GM12878 (cell line): ENCODE data around the gene ISG20L2. TPM values are rescaled to one million over a fixed set of nuclear protein-coding genes. Genes with fewer than 3 reads are reported as not detected.

Experiments used
- ATAC-seq: fragments of 200-7000 bp; cut with Tn5 transposase; 3 replicates; pipeline ENCODE4 v1.9.1; 2020; ENCODE audit warnings: mild to moderate bottlenecking, moderate library complexity
- BruUV-seq: library from RNA; stranded (reverse); fragments of 400-500 nt; replicated peaks from 2 replicates; lab custom pipeline; 2021; lab: Mats Ljungman, UMichigan
- CTCF ChIA-PET: fragments of 300-600 bp; sonication (Branson Sonifier 250); formaldehyde crosslinking; extraction: SDS; loops from one replicate; lab custom pipeline; 2021; ENCODE audit warnings: inconsistent platforms; lab: Yijun Ruan, JAX
- POLR2A ChIA-PET: fragments of 350-600 bp; formaldehyde crosslinking; extraction: SDS; loops from one replicate; lab custom pipeline; 2021; ENCODE audit warnings: inconsistent platforms; lab: Charles Lee
- RAD21 ChIA-PET: fragments of 300-600 bp; sonication (Branson Sonifier 250); formaldehyde crosslinking; loops from one replicate; lab custom pipeline; 2023; ENCODE audit warnings: antibody characterized with exemption; ENCODE audit not compliant: unreplicated experiment; lab: Charles Lee
- SMC1A ChIA-PET: fragments of 300-600 bp; sonication (Branson Sonifier 250); formaldehyde crosslinking; loops from one replicate; lab custom pipeline; 2023; ENCODE audit not compliant: unreplicated experiment, uncharacterized antibody; lab: Charles Lee
- DNase-seq: peaks from one replicate; pipeline ENCODE4 v3.0.0-alpha.2; 2011; ENCODE audit warnings: low read depth, low spot score
- FAIRE-seq: peaks from 3 replicates; lab custom pipeline; 2011; peaks lifted over from hg19 to GRCh38; lab: Jason Lieb, UNC
- H2AFZ ChIP-seq: 2 replicates; pipeline ENCODE4 v1.6.0; 2011; ENCODE audit warnings: low read depth, low read length, control low read depth; ENCODE audit not compliant: control insufficient read depth
- H3K27ac ChIP-seq: 2 replicates; pipeline ENCODE4 v1.5.1; 2011; ENCODE audit warnings: control low read depth; ENCODE audit not compliant: control insufficient read depth, insufficient read depth
- H3K27me3 ChIP-seq, 2 experiments: replicated peaks in 1 of 2; 2 replicates each; pipeline versions ENCODE4 v1.6.0 to v1.6.1; 2011; ENCODE audit warnings: low read length in 1 of 2; ENCODE audit not compliant: control insufficient read depth in 2 of 2, insufficient read depth in 2 of 2
- H3K36me3 ChIP-seq, 2 experiments: 2 replicates each; pipeline ENCODE4 v1.5.1; 2011; ENCODE audit warnings: low read length in 1 of 2; ENCODE audit not compliant: control insufficient read depth in 2 of 2, insufficient read depth in 2 of 2
- H3K4me1 ChIP-seq: 2 replicates; pipeline ENCODE4 v1.6.1; 2011; ENCODE audit warnings: mild to moderate bottlenecking, low read length, moderate library complexity, mixed read lengths; ENCODE audit not compliant: control insufficient read depth, insufficient read depth
- H3K4me2 ChIP-seq: 2 replicates; pipeline ENCODE4 v1.6.0; 2011; ENCODE audit warnings: control low read depth; ENCODE audit not compliant: control insufficient read depth, insufficient read depth
- H3K4me3 ChIP-seq: fragments of 200-600 bp; sonication (generic); 2 replicates; pipeline ENCODE4 v1.5.1; 2016
- H3K79me2 ChIP-seq: 2 replicates; pipeline ENCODE4 v1.6.0; 2011; ENCODE audit warnings: low read length; ENCODE audit not compliant: control insufficient read depth, insufficient read depth
- H3K9ac ChIP-seq: 2 replicates; pipeline ENCODE4 v1.8.0; 2011; ENCODE audit warnings: low read length, control low read depth, mixed read lengths; ENCODE audit not compliant: control insufficient read depth, insufficient read depth
- H3K9me3 ChIP-seq: replicated peaks from 3 replicates; pipeline ENCODE4 v1.5.1; 2011; ENCODE audit warnings: mild to moderate bottlenecking, low read length; ENCODE audit not compliant: control insufficient read depth, insufficient read depth
- H4K20me1 ChIP-seq: 2 replicates; pipeline ENCODE4 v1.6.0; 2011; ENCODE audit not compliant: control insufficient read depth, insufficient read depth
- BACH1 ChIP-seq: fragments of 450-650 bp; IDR thresholded peaks from 2 replicates; pipeline ENCODE4 v1.6.1; 2017; ENCODE audit warnings: mild to moderate bottlenecking, borderline replicate concordance
- BMI1 ChIP-seq: fragments of 450-650 bp; IDR thresholded peaks from 2 replicates; pipeline ENCODE4 v1.6.1; 2016; ENCODE audit warnings: mild to moderate bottlenecking, moderate library complexity, borderline replicate concordance
- BRCA1 ChIP-seq: IDR thresholded peaks from 2 replicates; pipeline ENCODE4 v1.6.1; 2011; ENCODE audit warnings: low read depth, low read length, improper control_type of control experiment
- DPF2 ChIP-seq: fragments of 450-650 bp; IDR thresholded peaks from 2 replicates; pipeline ENCODE4 v1.6.1; 2017; ENCODE audit warnings: mild to moderate bottlenecking
- E2F8 ChIP-seq: fragments of 450-650 bp; IDR thresholded peaks from 2 replicates; pipeline ENCODE4 v1.6.1; 2018; ENCODE audit warnings: mild to moderate bottlenecking, low read depth, moderate library complexity; ENCODE audit not compliant: partially characterized antibody
- FOXM1 ChIP-seq: IDR thresholded peaks from 2 replicates; pipeline ENCODE4 v1.6.1; 2012; ENCODE audit warnings: low read depth, mild to moderate bottlenecking, inconsistent platforms, low read length, moderate library complexity
- GABPA ChIP-seq: IDR thresholded peaks from 2 replicates; pipeline ENCODE4 v1.6.1; 2014; ENCODE audit warnings: antibody characterized with exemption, low read depth, mild to moderate bottlenecking, inconsistent platforms
- MTA2 ChIP-seq: fragments of 450-650 bp; IDR thresholded peaks from 2 replicates; pipeline ENCODE4 v1.6.1; 2016; ENCODE audit warnings: low read depth, mild to moderate bottlenecking, moderate library complexity
- MYB ChIP-seq: fragments of 150-350 bp; IDR thresholded peaks from 2 replicates; pipeline ENCODE4 v1.6.1; 2014; ENCODE audit warnings: mild to moderate bottlenecking, low read depth, low read length, borderline replicate concordance
- POLR2AphosphoS2 ChIP-seq: IDR thresholded peaks from 2 replicates; pipeline ENCODE4 v1.6.1; 2011; ENCODE audit warnings: low read depth, mild to moderate bottlenecking, low read length, improper control_type of control experiment, moderate library complexity
- PRDM15 ChIP-seq: fragments of 450-650 bp; formaldehyde crosslinking; IDR thresholded peaks from 2 replicates; pipeline ENCODE4 v1.4.0; 2020; ENCODE audit warnings: mild to moderate bottlenecking, moderate library complexity
- RAD51 ChIP-seq: fragments of 450-650 bp; IDR thresholded peaks from 2 replicates; pipeline ENCODE4 v1.6.1; 2016; ENCODE audit warnings: moderate library complexity, mild to moderate bottlenecking, inconsistent platforms
- SMAD5 ChIP-seq: IDR thresholded peaks from 2 replicates; pipeline ENCODE4 v1.6.1; 2016; ENCODE audit warnings: antibody characterized with exemption, low read depth
- SP1 ChIP-seq: IDR thresholded peaks from one replicate; pipeline ENCODE4 v1.6.1; 2011; ENCODE audit warnings: low read depth, low read length
- SRF ChIP-seq, 2 experiments: IDR thresholded peaks; 2 replicates each; pipeline ENCODE4 v1.6.1; 2011; ENCODE audit warnings: low read depth in 2 of 2, low read length in 2 of 2, mild to moderate bottlenecking in 1 of 2, moderate library complexity in 1 of 2
- STAT1 ChIP-seq: fragments of 450-650 bp; conservative IDR thresholded peaks from 2 replicates; pipeline ENCODE4 v1.6.1; 2014; ENCODE audit warnings: antibody characterized with exemption, mild to moderate bottlenecking
- TBL1XR1 ChIP-seq: IDR thresholded peaks from 2 replicates; pipeline ENCODE4 v1.6.1; 2012; ENCODE audit warnings: low read depth, low read length, improper control_type of control experiment
- TCF12 ChIP-seq: IDR thresholded peaks from 2 replicates; pipeline ENCODE4 v1.6.1; 2011; ENCODE audit warnings: low read depth, mild to moderate bottlenecking, low read length
- YBX1 ChIP-seq: fragments of 450-650 bp; IDR thresholded peaks from 2 replicates; pipeline ENCODE4 v1.6.1; 2016; ENCODE audit warnings: antibody characterized with exemption
- ZNF217 ChIP-seq: fragments of 450-650 bp; IDR thresholded peaks from 2 replicates; pipeline ENCODE4 v1.6.1; 2017; ENCODE audit warnings: antibody characterized with exemption, mild to moderate bottlenecking
- WGBS: methylation state at CpG from one replicate; pipeline ENCODE4 v1.1.6; 2016; ENCODE audit warnings: low lambda C conversion rate; ENCODE audit not compliant: insufficient replicate concordance, insufficient coverage; ENCODE audit errors: missing lambda C conversion rate; 5-methylcytosine and 5-hydroxymethylcytosine counted together
- in situ Hi-C: fragments of 300-500 bp; cut with MboI; formaldehyde crosslinking; loops from 9 replicates; pipeline ENCODE4 v1.14.3; 2018; ENCODE audit warnings: mixed read lengths
- intact Hi-C: fragments of 100-400 bp; cut with micrococcal nuclease; formaldehyde crosslinking; loops from one replicate; pipeline ENCODE4 v1.14.2; 2022; ENCODE audit not compliant: unreplicated experiment
- polyA plus RNA-seq, 11 experiments: library from polyadenylated mRNA; depleted of rRNA in 4 of 11; unstranded in 6 of 11; stranded (reverse) in 5 of 11; fragments of >200 nt; fragmentation: Nextera tagmentation in 4 of 11; fragmentation: Illumina TruSeq in 1 of 11; extraction: Ambion mirVana in 4 of 11; extraction: Trizol in 1 of 11; gene quantifications; 1 replicate in 1 of 11; 2 replicates in 10 of 11; pipeline versions ENCODE4 v1.2.1 to v1.2.3, GENCODE V29; 2011 to 2016; ENCODE audit warnings: inconsistent platforms in 2 of 11, missing spikeins in 2 of 11, low read depth in 1 of 11
- total RNA-seq, 4 experiments: library from RNA; depleted of rRNA in 3 of 4; stranded (reverse); fragments of >200 nt in 3 of 4; fragmentation: Illumina TruSeq in 1 of 4; extraction: Trizol in 1 of 4; gene quantifications; 2 replicates each; pipeline versions ENCODE4 v1.2.1 to v1.2.3, GENCODE V29; 2013 to 2021

Gene ISG20L2
- total and polyA plus RNA-seq, 10 of the 15 experiments (the other 5 are each of a cell fraction or from before 2014, with no cell fraction given), result 16.4 to 111 (median 48.0) TPM

- TF ChIP-seq SRF (IDR thresholded peaks at IDR 0.05; ENCODE audit: low read depth in 2 of 2, low read length in 2 of 2), result no peak
- TF ChIP-seq POLR2AphosphoS2, result no peak
- TF ChIP-seq E2F8, result no peak
- no peak for TF ChIP-seq BMI1
- no peak for TF ChIP-seq FOXM1
- TF ChIP-seq MTA2, result no peak
- no peak for TF ChIP-seq DPF2
- no peak for TF ChIP-seq BRCA1
- TF ChIP-seq TCF12, result no peak
- no peak for TF ChIP-seq SP1
- no peak for TF ChIP-seq TBL1XR1
Measured at GRCh38 chr1:156742801-156743200, 14.2 kb upstream of the ISG20L2 start (continued).

GRCh38 chr1:156742017-156742416, 13.5 kb upstream of the ISG20L2 start:
- ChIA-PET POLR2A (interaction anchor here (1.0 to 5.4 kb wide), 5 partner anchors 9 to 99 kb away, joined by 3 to 75 read pairs (median 28); partner anchors contain the start of genes HDGF, ISG20L2, METTL25B and PRCC), RAD21 (interaction anchor here (2.6 to 2.7 kb wide), 2 partner anchors 10 to 25 kb away, joined by 21 to 49 read pairs; partner anchors contain the start of genes HDGF and PRCC), CTCF (interaction anchor here (1.2 to 3.7 kb wide), 3 partner anchors 15 to 96 kb away, joined by 4 to 56 read pairs (median 7); partner anchors contain the start of genes ISG20L2 and METTL25B), SMC1A (interaction anchor here (1.0 to 5.0 kb wide), 5 partner anchors 10 to 118 kb away, joined by 4 to 57 read pairs (median 6); partner anchors contain the start of genes ISG20L2, METTL25B and PRCC)
- peaks cover 8% of the 10 kb centered on the region for H3K4me1 ChIP-seq
- no peak overlapping the region for H2AFZ ChIP-seq
- FAIRE-seq (no peak), DNase-seq (no peak), ATAC-seq (no peak)
- peak overlapping the region; percentile 76; the same call in 1 of the 2 replicates for H3K27ac ChIP-seq
- 0 out of 2 replicates have a peak overlapping the region, but pooled peaks have one; percentile 63 for H3K4me3 ChIP-seq
- no peak overlapping the region for H3K9ac ChIP-seq
- H3K79me2 ChIP-seq, result peaks cover 40% of the 10 kb centered on the region
- peak overlapping the region; percentile 68 for H3K4me2 ChIP-seq
- no peaks in the 10 kb centered on the region for H3K27me3 ChIP-seq
- no peaks in the 10 kb centered on the region for H4K20me1 ChIP-seq
- peaks cover 23 to 35% of the 10 kb centered on the region in 2 experiments for H3K36me3 ChIP-seq
- 24% methylated on average over 3 of the region's 3 CpGs for WGBS
- intact Hi-C loops (loop anchor here (10.0 kb wide), 1 partner anchor 237 kb away; the partner anchor contains the start of gene MEF2D), in situ Hi-C loops (no loop called here)
- H3K9me3 ChIP-seq, result no peaks in the 10 kb centered on the region
- BruUV-seq, result no TSS peak
- no peak for TF ChIP-seq RAD51
- no peak for TF ChIP-seq BACH1
- TF ChIP-seq GABPA, result no peak
- no peak for TF ChIP-seq MYB
- no peak for TF ChIP-seq SMAD5
- no peak for TF ChIP-seq ZNF217
- TF ChIP-seq PRDM15, result no peak
- no peak for TF ChIP-seq YBX1
- no peak for TF ChIP-seq STAT1
